ENCODE measurements around the gene AGBL1. TPM values are rescaled to one million over a fixed set of nuclear protein-coding genes. Genes with fewer than 3 reads are reported as not detected.

The AGBL1 gene
- total and polyA plus RNA-seq, 2 experiments from 2014 or later = 0.03 TPM; not detected in 1

DNA sequence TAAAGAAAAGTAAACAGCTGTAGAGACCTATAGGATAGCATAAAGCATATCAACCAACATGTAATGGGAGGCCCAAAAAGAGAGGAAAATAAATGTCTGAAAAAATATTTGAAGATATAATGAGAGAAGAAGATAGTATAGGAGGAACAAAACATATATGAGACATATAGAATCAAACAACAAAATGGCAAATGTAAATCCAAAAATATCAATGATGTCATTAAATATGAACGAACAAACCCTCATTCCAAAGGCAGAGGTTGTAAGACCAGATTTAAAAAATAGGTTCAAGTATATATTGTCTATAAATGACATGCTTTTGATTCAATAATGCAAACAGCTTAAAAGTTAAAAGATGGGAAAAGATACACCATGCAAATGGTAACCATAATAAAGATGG is 470.4 kb downstream of the AGBL1 start (continued):
- TF ChIP-seq, protein P1, sequence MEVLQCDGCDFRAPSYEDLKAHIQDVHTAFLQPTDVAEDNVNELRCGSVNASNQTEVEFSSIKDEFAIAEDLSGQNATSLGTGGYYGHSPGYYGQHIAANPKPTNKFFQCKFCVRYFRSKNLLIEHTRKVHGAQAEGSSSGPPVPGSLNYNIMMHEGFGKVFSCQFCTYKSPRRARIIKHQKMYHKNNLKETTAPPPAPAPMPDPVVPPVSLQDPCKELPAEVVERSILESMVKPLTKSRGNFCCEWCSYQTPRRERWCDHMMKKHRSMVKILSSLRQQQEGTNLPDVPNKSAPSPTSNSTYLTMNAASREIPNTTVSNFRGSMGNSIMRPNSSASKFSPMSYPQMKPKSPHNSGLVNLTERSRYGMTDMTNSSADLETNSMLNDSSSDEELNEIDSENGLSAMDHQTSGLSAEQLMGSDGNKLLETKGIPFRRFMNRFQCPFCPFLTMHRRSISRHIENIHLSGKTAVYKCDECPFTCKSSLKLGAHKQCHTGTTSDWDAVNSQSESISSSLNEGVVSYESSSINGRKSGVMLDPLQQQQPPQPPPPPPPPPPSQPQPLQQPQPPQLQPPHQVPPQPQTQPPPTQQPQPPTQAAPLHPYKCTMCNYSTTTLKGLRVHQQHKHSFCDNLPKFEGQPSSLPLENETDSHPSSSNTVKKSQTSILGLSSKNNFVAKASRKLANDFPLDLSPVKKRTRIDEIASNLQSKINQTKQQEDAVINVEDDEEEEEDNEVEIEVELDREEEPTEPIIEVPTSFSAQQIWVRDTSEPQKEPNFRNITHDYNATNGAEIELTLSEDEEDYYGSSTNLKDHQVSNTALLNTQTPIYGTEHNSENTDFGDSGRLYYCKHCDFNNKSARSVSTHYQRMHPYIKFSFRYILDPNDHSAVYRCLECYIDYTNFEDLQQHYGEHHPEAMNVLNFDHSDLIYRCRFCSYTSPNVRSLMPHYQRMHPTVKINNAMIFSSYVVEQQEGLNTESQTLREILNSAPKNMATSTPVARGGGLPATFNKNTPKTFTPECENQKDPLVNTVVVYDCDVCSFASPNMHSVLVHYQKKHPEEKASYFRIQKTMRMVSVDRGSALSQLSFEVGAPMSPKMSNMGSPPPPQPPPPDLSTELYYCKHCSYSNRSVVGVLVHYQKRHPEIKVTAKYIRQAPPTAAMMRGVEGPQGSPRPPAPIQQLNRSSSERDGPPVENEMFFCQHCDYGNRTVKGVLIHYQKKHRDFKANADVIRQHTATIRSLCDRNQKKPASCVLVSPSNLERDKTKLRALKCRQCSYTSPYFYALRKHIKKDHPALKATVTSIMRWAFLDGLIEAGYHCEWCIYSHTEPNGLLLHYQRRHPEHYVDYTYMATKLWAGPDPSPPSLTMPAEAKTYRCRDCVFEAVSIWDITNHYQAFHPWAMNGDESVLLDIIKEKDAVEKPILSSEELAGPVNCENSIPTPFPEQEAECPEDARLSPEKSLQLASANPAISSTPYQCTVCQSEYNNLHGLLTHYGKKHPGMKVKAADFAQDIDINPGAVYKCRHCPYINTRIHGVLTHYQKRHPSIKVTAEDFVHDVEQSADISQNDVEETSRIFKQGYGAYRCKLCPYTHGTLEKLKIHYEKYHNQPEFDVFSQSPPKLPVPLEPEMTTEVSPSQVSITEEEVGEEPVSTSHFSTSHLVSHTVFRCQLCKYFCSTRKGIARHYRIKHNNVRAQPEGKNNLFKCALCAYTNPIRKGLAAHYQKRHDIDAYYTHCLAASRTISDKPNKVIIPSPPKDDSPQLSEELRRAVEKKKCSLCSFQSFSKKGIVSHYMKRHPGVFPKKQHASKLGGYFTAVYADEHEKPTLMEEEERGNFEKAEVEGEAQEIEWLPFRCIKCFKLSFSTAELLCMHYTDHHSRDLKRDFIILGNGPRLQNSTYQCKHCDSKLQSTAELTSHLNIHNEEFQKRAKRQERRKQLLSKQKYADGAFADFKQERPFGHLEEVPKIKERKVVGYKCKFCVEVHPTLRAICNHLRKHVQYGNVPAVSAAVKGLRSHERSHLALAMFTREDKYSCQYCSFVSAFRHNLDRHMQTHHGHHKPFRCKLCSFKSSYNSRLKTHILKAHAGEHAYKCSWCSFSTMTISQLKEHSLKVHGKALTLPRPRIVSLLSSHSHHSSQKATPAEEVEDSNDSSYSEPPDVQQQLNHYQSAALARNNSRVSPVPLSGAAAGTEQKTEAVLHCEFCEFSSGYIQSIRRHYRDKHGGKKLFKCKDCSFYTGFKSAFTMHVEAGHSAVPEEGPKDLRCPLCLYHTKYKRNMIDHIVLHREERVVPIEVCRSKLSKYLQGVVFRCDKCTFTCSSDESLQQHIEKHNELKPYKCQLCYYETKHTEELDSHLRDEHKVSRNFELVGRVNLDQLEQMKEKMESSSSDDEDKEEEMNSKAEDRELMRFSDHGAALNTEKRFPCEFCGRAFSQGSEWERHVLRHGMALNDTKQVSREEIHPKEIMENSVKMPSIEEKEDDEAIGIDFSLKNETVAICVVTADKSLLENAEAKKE (CRISPR knock-in tag; IDR thresholded peaks at IDR 0.05) = no peak
- TF ChIP-seq EZH2 (IDR thresholded peaks at IDR 0.05; ENCODE audit: low read depth, unreplicated experiment) = no peak
- TF ChIP-seq ZNF331 (CRISPR knock-in tag; IDR thresholded peaks at IDR 0.05; ENCODE audit: low read depth) = no peak
- TF ChIP-seq NANOG (IDR thresholded peaks at IDR 0.05; ENCODE audit: borderline replicate concordance) = no peak

DNA sequence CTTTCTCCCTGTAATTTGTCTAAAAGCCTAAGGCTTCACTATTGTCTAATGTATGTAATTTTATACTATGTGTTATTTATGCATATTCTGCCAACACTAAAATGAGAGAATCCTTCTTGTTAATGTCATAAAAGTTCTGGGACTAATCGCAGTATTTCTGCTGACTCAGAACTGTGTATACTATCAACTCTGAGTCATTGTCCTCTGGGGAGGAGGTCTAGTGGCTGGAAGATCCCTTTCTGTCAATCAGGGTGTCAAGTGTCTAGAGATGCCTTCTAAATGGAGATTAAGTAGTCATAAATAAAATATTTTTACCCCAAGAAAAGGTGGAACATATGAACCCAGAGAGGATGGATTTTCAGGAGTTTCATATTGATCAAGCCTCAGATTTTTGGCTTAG is 473.4 kb downstream of the AGBL1 start:
- Histone ChIP-seq H2AFZ (no peak overlapping the region), H3K4me3 (no peak overlapping the region), H3K79me2 (replicated peaks; ENCODE audit: insufficient read depth) (no peaks in the 10 kb centered on the region), H3F3A (replicated peaks; ENCODE audit: low read depth) (no peaks in the 10 kb centered on the region), H3K27me3 (ENCODE audit: insufficient read depth) (no peaks in the 10 kb centered on the region), H3K27ac (ENCODE audit: low read depth) (no peak overlapping the region), H3K36me3 (ENCODE audit: insufficient read depth) (no peaks in the 10 kb centered on the region), H4K20me1 (replicated peaks; ENCODE audit: insufficient read depth) (no peaks in the 10 kb centered on the region), H3K9me2 (ENCODE audit: insufficient read depth) (no peaks in the 10 kb centered on the region), H3K4me2 (no peak overlapping the region), H3K4me1 (ENCODE audit: insufficient read depth) (no peaks in the 10 kb centered on the region)
- H3K27me3 Mint-ChIP-seq (ENCODE audit: insufficient read depth, low read depth, poor library complexity) = peaks cover 2% of the 10 kb centered on the region
- no peaks in the 10 kb centered on the region; the same call in 2 of the 3 replicates for H3K4me1 Mint-ChIP-seq
- H3K27ac Mint-ChIP-seq = 0 out of 2 replicates have a peak overlapping the region, but pooled peaks have one; percentile 31
- ATAC-seq (no peak), DNase-seq (ENCODE audit: low spot score) (no peak)
- H3K4me3 Mint-ChIP-seq = no peak overlapping the region
- H3K9me3 Mint-ChIP-seq = no peaks in the 10 kb centered on the region; the same call in 2 of the 3 replicates
- H3K36me3 Mint-ChIP-seq (ENCODE audit: low read depth) = no peaks in the 10 kb centered on the region
- TF ChIP-seq, protein P1 (CRISPR knock-in tag; IDR thresholded peaks at IDR 0.05) = no peak
- TF ChIP-seq POLR2AphosphoS5 (IDR thresholded peaks at IDR 0.05; ENCODE audit: low read depth) = no peak
- no peak for TF ChIP-seq NANOG (IDR thresholded peaks at IDR 0.05; ENCODE audit: borderline replicate concordance)
- TF ChIP-seq EZH2 (IDR thresholded peaks at IDR 0.05; ENCODE audit: low read depth, unreplicated experiment) = no peak

Data from GM23338 (cell line).